ENCODE measurements around the gene HOXB6. TPM values are rescaled to one million over a fixed set of nuclear protein-coding genes. Genes with fewer than 3 reads are reported as not detected.

Gene HOXB6
- total RNA-seq, 1 experiment from 2014 or later: 19.8 TPM

- Histone ChIP-seq H3K4me3 (ENCODE audit: low read depth, low read length, poor library complexity, severe bottlenecking) (no peak overlapping the region), H3K27ac (ENCODE audit: low read depth, low read length, poor library complexity, severe bottlenecking) (no peak overlapping the region), H3K36me3 (ENCODE audit: insufficient read depth, low read length, poor library complexity, severe bottlenecking) (no peaks in the 10 kb centered on the region), H3K4me1 (ENCODE audit: insufficient read depth, low read length, poor library complexity, severe bottlenecking) (peaks cover 18% of the 10 kb centered on the region), H3K9me3 (ENCODE audit: low read depth, low read length, poor library complexity, severe bottlenecking) (no peaks in the 10 kb centered on the region), H3K27me3 (replicated peaks; ENCODE audit: insufficient read depth, low read depth, low read length, poor library complexity) (no peaks in the 10 kb centered on the region)
- DNase-seq (ENCODE audit: low spot score): no peak
- no peak for TF ChIP-seq CTCF (conservative IDR thresholded peaks at IDR 0.05; ENCODE audit: low read depth, low read length)
- no peak for TF ChIP-seq EZH2 (IDR thresholded peaks at IDR 0.05; ENCODE audit: borderline replicate concordance, low read depth, low read length, poor library complexity, severe bottlenecking)
- ChIA-PET POLR2A (ENCODE audit: low non-redundant PET) (interaction anchor here (0.7 kb wide), 1 partner anchor 405 kb away, joined by 4 read pairs; no protein-coding TSS in a partner anchor), CTCF (interaction anchor here (0.6 kb wide), 1 partner anchor 247 kb away, joined by 3 read pairs; no protein-coding TSS in a partner anchor)
- no TSS peak for BruUV-seq (replicated peaks)
- intact Hi-C loops (cut with micrococcal nuclease; ENCODE audit: unreplicated experiment): no loop called here
Measured at GRCh38 chr17:48628649-48629410, 24.0 kb upstream of the HOXB6 start.

- H3K4me3 ChIP-seq (ENCODE audit: low read depth, low read length, poor library complexity, severe bottlenecking): no peak overlapping the region
- ChIA-PET CTCF (no interaction called here), POLR2A (ENCODE audit: low non-redundant PET) (interaction anchor here (0.7 kb wide), 1 partner anchor 404 kb away, joined by 4 read pairs; no protein-coding TSS in a partner anchor)
- TF ChIP-seq CTCF (conservative IDR thresholded peaks at IDR 0.05; ENCODE audit: low read depth, low read length) (no peak), EZH2 (IDR thresholded peaks at IDR 0.05; ENCODE audit: borderline replicate concordance, low read depth, low read length, poor library complexity, severe bottlenecking) (no peak)
- intact Hi-C loops (cut with micrococcal nuclease; ENCODE audit: unreplicated experiment): no loop called here
- H3K9me3 ChIP-seq (ENCODE audit: low read depth, low read length, poor library complexity, severe bottlenecking): no peaks in the 10 kb centered on the region
- no peak overlapping the region for H3K27ac ChIP-seq (ENCODE audit: low read depth, low read length, poor library complexity, severe bottlenecking)
- H3K27me3 ChIP-seq (replicated peaks; ENCODE audit: insufficient read depth, low read depth, low read length, poor library complexity): no peaks in the 10 kb centered on the region
- peaks cover 20% of the 10 kb centered on the region for H3K4me1 ChIP-seq (ENCODE audit: insufficient read depth, low read length, poor library complexity, severe bottlenecking)
- BruUV-seq (replicated peaks): no TSS peak
- no peak for DNase-seq (ENCODE audit: low spot score)
- H3K36me3 ChIP-seq (ENCODE audit: insufficient read depth, low read length, poor library complexity, severe bottlenecking): no peaks in the 10 kb centered on the region
Measured at GRCh38 chr17:48627623-48628521, 23.1 kb upstream of the HOXB6 start.

GRCh38 chr17:48627118-48627597 is 22.4 kb upstream of the HOXB6 start:
- H3K4me3 ChIP-seq (ENCODE audit: low read depth, low read length, poor library complexity, severe bottlenecking): peak overlapping the region; percentile 60
- peaks cover 20% of the 10 kb centered on the region for H3K4me1 ChIP-seq (ENCODE audit: insufficient read depth, low read length, poor library complexity, severe bottlenecking)
- H3K36me3 ChIP-seq (ENCODE audit: insufficient read depth, low read length, poor library complexity, severe bottlenecking): no peaks in the 10 kb centered on the region
- TF ChIP-seq CTCF (conservative IDR thresholded peaks at IDR 0.05; ENCODE audit: low read depth, low read length) (no peak), EZH2 (IDR thresholded peaks at IDR 0.05; ENCODE audit: borderline replicate concordance, low read depth, low read length, poor library complexity, severe bottlenecking) (no peak)
- peak overlapping the region; percentile 52 for H3K27ac ChIP-seq (ENCODE audit: low read depth, low read length, poor library complexity, severe bottlenecking)
- ChIA-PET CTCF (interaction anchor here (0.9 to 1.4 kb wide), 2 partner anchors 9 to 13 kb away, joined by 3 read pairs; no protein-coding TSS in a partner anchor), POLR2A (ENCODE audit: low non-redundant PET) (interaction anchor here (0.6 to 0.7 kb wide), 2 partner anchors 182 to 411 kb away, joined by 4 to 6 read pairs; no protein-coding TSS in a partner anchor)
- no peaks in the 10 kb centered on the region for H3K27me3 ChIP-seq (replicated peaks; ENCODE audit: insufficient read depth, low read depth, low read length, poor library complexity)
- H3K9me3 ChIP-seq (ENCODE audit: low read depth, low read length, poor library complexity, severe bottlenecking): no peaks in the 10 kb centered on the region
- no peak for DNase-seq (ENCODE audit: low spot score)
- intact Hi-C loops (cut with micrococcal nuclease; ENCODE audit: unreplicated experiment): no loop called here
- BruUV-seq (replicated peaks): no TSS peak
